WTC11 (cell line): Measurements from ENCODE around the gene CCDC87. TPM values are rescaled to one million over a fixed set of nuclear protein-coding genes. Genes with fewer than 3 reads are reported as not detected.

ENCODE experiments used
- ATAC-seq: fragments of 200-7000 bp; cut with Tn5 transposase; 2 replicates; pipeline ENCODE4 v1.10.0; 2021; ENCODE audit warnings: mild to moderate bottlenecking, moderate library complexity
- CTCF ChIA-PET: fragments of 300-600 bp; sonication (Branson Sonifier 250); formaldehyde crosslinking; loops from one replicate; lab custom pipeline; 2021; ENCODE audit warnings: antibody characterized with exemption; lab: Charles Lee
- POLR2A ChIA-PET: fragments of 350-600 bp; sonication (Branson Sonifier 250); formaldehyde crosslinking; loops from one replicate; lab custom pipeline; 2021; ENCODE audit warnings: antibody characterized with exemption; lab: Charles Lee
- DNase-seq: peaks from one replicate; pipeline ENCODE4 v3.0.0; 2021; ENCODE audit warnings: low spot score
- H3K27ac Mint-ChIP-seq: 2 replicates; pipeline ENCODE4 v1.8.0; 2021; ENCODE audit warnings: mixed read lengths
- H3K27me3 Mint-ChIP-seq: 2 replicates; pipeline ENCODE4 v1.8.0; 2021; ENCODE audit warnings: low read depth, mild to moderate bottlenecking, moderate library complexity, mixed read lengths
- H3K36me3 Mint-ChIP-seq: 2 replicates; pipeline ENCODE4 v1.8.0; 2021; ENCODE audit warnings: mixed read lengths
- H3K4me1 Mint-ChIP-seq: 2 replicates; pipeline ENCODE4 v1.8.0; 2022; ENCODE audit warnings: mixed read lengths
- H3K4me3 Mint-ChIP-seq: 2 replicates; pipeline ENCODE4 v1.8.0; 2021; ENCODE audit warnings: mild to moderate bottlenecking, moderate library complexity, mixed read lengths
- H3K9me3 Mint-ChIP-seq: 2 replicates; pipeline ENCODE4 v1.8.0; 2021; ENCODE audit warnings: mixed read lengths
- CTCF ChIP-seq: fragments of 200-600 bp; IDR thresholded peaks from 2 replicates; pipeline ENCODE4 v1.8.0; 2022; ENCODE audit warnings: antibody characterized with exemption
- E2F5 ChIP-seq: sonication (generic); formaldehyde crosslinking; IDR thresholded peaks from 2 replicates; pipeline ENCODE4 v1.8.1; 2022; ENCODE audit warnings: mild to moderate bottlenecking, moderate library complexity, missing genetic modification reagents
- IRF2 ChIP-seq: sonication (generic); formaldehyde crosslinking; IDR thresholded peaks from 2 replicates; pipeline ENCODE4 v1.8.0; 2022; ENCODE audit warnings: low read depth, missing genetic modification reagents, borderline replicate concordance
- MAX ChIP-seq: sonication (generic); formaldehyde crosslinking; IDR thresholded peaks from 2 replicates; pipeline ENCODE4 v1.8.0; 2022; ENCODE audit warnings: mild to moderate bottlenecking, missing genetic modification reagents
- NFATC4 ChIP-seq: fragments of 250-450 bp; sonication (Bioruptor Pico); IDR thresholded peaks from 2 replicates; pipeline ENCODE4 v1.9.0; 2021; ENCODE audit warnings: mild to moderate bottlenecking
- NFE2L1 ChIP-seq: sonication (generic); formaldehyde crosslinking; IDR thresholded peaks from 2 replicates; pipeline ENCODE4 v1.8.1; 2023; ENCODE audit warnings: missing genetic modification reagents
- NFYB ChIP-seq: sonication (generic); formaldehyde crosslinking; conservative IDR thresholded peaks from 2 replicates; pipeline ENCODE4 v1.8.0; 2022; ENCODE audit warnings: low read depth, missing genetic modification reagents
- NR2C2 ChIP-seq: sonication (generic); formaldehyde crosslinking; IDR thresholded peaks from 2 replicates; pipeline ENCODE4 v1.8.0; 2022; ENCODE audit warnings: mild to moderate bottlenecking, missing genetic modification reagents
- PREB ChIP-seq: sonication (generic); formaldehyde crosslinking; IDR thresholded peaks from 2 replicates; pipeline ENCODE4 v1.8.1; 2022; ENCODE audit warnings: mild to moderate bottlenecking, missing genetic modification reagents, moderate library complexity, borderline replicate concordance
- PRRX2 ChIP-seq: fragments of 250-450 bp; sonication (Bioruptor Pico); IDR thresholded peaks from 2 replicates; pipeline ENCODE4 v1.8.0; 2021; ENCODE audit warnings: mild to moderate bottlenecking
- RELA ChIP-seq: sonication (generic); formaldehyde crosslinking; IDR thresholded peaks from 2 replicates; pipeline ENCODE4 v1.8.1; 2022; ENCODE audit warnings: missing genetic modification reagents, mild to moderate bottlenecking, borderline replicate concordance
- SP1 ChIP-seq: sonication (generic); formaldehyde crosslinking; conservative IDR thresholded peaks from 2 replicates; pipeline ENCODE4 v1.8.1; 2022; ENCODE audit warnings: missing genetic modification reagents
- TEAD1 ChIP-seq: sonication (generic); formaldehyde crosslinking; IDR thresholded peaks from 2 replicates; pipeline ENCODE4 v1.8.0; 2022; ENCODE audit warnings: mild to moderate bottlenecking, missing genetic modification reagents
- TP53 ChIP-seq: sonication (generic); formaldehyde crosslinking; IDR thresholded peaks from 2 replicates; pipeline ENCODE4 v1.8.1; 2023; ENCODE audit warnings: mild to moderate bottlenecking, missing genetic modification reagents
- ZNF281 ChIP-seq: sonication (generic); formaldehyde crosslinking; IDR thresholded peaks from 2 replicates; pipeline ENCODE4 v1.8.0; 2023; ENCODE audit warnings: mild to moderate bottlenecking, missing genetic modification reagents
- ZNF317 ChIP-seq: sonication (generic); formaldehyde crosslinking; IDR thresholded peaks from 2 replicates; pipeline ENCODE4 v1.8.1; 2023; ENCODE audit warnings: low read depth, mild to moderate bottlenecking, moderate library complexity, missing genetic modification reagents, borderline replicate concordance
- total RNA-seq: library from RNA; stranded (reverse); gene quantifications from 3 replicates; pipeline ENCODE4 v1.2.3, GENCODE V29; 2021
- TF ChIP-seq, protein P1 (sequence below): sonication (generic); formaldehyde crosslinking; conservative IDR thresholded peaks from 2 replicates; pipeline ENCODE4 v1.8.1; 2023; ENCODE audit warnings: mild to moderate bottlenecking, low read depth, missing genetic modification reagents, moderate library complexity
- TF ChIP-seq, protein P2 (sequence below): sonication (generic); formaldehyde crosslinking; IDR thresholded peaks from 2 replicates; pipeline ENCODE4 v1.8.1; 2023; ENCODE audit warnings: mild to moderate bottlenecking, missing genetic modification reagents, borderline replicate concordance
- TF ChIP-seq, protein P3 (sequence below): sonication (generic); formaldehyde crosslinking; IDR thresholded peaks from 2 replicates; pipeline ENCODE4 v1.8.1; 2022; ENCODE audit warnings: low read depth, mild to moderate bottlenecking, moderate library complexity, missing genetic modification reagents, borderline replicate concordance

Gene CCDC87
- total RNA-seq, 1 experiment from 2014 or later: 0.85 TPM

DNA sequence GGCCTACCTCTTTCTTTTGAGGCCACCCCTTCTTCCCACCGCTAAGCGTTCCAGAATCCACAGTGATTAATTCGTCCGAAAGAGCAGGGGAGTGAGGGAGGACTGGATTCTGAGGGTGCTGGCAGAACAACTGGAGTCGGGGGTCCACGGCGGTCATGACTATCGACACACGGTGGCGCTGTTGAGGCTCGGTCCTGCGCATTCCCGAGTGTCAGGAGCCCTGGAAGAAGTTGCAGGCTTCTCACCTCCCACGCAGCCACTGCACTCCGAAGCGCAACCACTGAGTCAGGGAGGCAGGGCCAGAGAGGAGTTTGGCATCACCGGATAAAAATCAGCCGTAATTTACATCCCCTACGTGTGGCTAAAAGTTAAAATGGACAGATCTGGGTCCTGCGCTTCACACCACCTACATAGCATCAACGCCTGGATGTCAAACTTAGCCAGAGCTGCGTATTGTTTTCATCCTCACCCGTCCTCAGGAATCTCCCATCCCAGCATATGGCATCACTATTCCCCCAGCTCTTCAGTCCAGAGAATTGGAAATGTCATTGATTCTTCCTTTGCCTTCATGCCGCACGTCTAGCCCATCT lies 13.8 kb downstream of the CCDC87 start:
- Mint-ChIP-seq H3K9me3 (peaks cover 35% of the 10 kb centered on the region), H3K4me3 (no peak overlapping the region), H3K4me1 (peaks cover 3% of the 10 kb centered on the region; the same call in 1 of the 2 replicates), H3K36me3 (peaks cover 28% of the 10 kb centered on the region), H3K27me3 (peaks cover 40% of the 10 kb centered on the region), H3K27ac (no peak overlapping the region)
- DNase-seq (peak; percentile 88), ATAC-seq (peak; percentile 95)
- ChIA-PET CTCF (interaction anchor here (0.6 to 4.4 kb wide), 10 partner anchors 10 to 99 kb away, joined by 3 to 18 read pairs (median 5); partner anchors contain the start of genes ACTN3, CCDC87, CCS and CTSF), POLR2A (interaction anchor here (1.0 kb wide), 1 partner anchor 13 kb away, joined by 3 read pairs; the partner anchor contains the start of gene CCDC87)
- 0 out of 2 replicates have a peak, but pooled peaks have one; percentile 42 for TF ChIP-seq MAX (CRISPR knock-in tag)
- TF ChIP-seq CTCF: peak; percentile 82
- TF ChIP-seq, protein P1, sequence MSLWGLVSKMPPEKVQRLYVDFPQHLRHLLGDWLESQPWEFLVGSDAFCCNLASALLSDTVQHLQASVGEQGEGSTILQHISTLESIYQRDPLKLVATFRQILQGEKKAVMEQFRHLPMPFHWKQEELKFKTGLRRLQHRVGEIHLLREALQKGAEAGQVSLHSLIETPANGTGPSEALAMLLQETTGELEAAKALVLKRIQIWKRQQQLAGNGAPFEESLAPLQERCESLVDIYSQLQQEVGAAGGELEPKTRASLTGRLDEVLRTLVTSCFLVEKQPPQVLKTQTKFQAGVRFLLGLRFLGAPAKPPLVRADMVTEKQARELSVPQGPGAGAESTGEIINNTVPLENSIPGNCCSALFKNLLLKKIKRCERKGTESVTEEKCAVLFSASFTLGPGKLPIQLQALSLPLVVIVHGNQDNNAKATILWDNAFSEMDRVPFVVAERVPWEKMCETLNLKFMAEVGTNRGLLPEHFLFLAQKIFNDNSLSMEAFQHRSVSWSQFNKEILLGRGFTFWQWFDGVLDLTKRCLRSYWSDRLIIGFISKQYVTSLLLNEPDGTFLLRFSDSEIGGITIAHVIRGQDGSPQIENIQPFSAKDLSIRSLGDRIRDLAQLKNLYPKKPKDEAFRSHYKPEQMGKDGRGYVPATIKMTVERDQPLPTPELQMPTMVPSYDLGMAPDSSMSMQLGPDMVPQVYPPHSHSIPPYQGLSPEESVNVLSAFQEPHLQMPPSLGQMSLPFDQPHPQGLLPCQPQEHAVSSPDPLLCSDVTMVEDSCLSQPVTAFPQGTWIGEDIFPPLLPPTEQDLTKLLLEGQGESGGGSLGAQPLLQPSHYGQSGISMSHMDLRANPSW (CRISPR knock-in tag): no peak

- ChIA-PET CTCF (interaction anchor here (0.7 to 3.5 kb wide), 2 partner anchors 21 to 31 kb away, joined by 3 to 18 read pairs; partner anchors contain the start of genes CCDC87 and CCS), POLR2A (no interaction called here)
- Mint-ChIP-seq H3K4me3 (no peak overlapping the region), H3K36me3 (peaks cover 26% of the 10 kb centered on the region), H3K27me3 (peaks cover 33% of the 10 kb centered on the region), H3K27ac (peak overlapping the region; percentile 94), H3K4me1 (peaks cover 21% of the 10 kb centered on the region), H3K9me3 (peaks cover 27% of the 10 kb centered on the region)
- ATAC-seq (0 out of 2 replicates have a peak, but pooled peaks have one; percentile 8), DNase-seq (no peak)
- TF ChIP-seq PREB (CRISPR knock-in tag) (no peak), RELA (CRISPR knock-in tag) (no peak), TEAD1 (no peak), TP53 (no peak), E2F5 (CRISPR knock-in tag) (no peak), NR2C2 (CRISPR knock-in tag) (no peak), SP1 (no peak), NFYB (no peak), IRF2 (CRISPR knock-in tag) (no peak), ZNF317 (CRISPR knock-in tag) (no peak), PRRX2 (CRISPR knock-in tag) (no peak), ZNF281 (no peak), NFATC4 (CRISPR knock-in tag) (no peak), NFE2L1 (CRISPR knock-in tag) (no peak)
- TF ChIP-seq, protein P2, sequence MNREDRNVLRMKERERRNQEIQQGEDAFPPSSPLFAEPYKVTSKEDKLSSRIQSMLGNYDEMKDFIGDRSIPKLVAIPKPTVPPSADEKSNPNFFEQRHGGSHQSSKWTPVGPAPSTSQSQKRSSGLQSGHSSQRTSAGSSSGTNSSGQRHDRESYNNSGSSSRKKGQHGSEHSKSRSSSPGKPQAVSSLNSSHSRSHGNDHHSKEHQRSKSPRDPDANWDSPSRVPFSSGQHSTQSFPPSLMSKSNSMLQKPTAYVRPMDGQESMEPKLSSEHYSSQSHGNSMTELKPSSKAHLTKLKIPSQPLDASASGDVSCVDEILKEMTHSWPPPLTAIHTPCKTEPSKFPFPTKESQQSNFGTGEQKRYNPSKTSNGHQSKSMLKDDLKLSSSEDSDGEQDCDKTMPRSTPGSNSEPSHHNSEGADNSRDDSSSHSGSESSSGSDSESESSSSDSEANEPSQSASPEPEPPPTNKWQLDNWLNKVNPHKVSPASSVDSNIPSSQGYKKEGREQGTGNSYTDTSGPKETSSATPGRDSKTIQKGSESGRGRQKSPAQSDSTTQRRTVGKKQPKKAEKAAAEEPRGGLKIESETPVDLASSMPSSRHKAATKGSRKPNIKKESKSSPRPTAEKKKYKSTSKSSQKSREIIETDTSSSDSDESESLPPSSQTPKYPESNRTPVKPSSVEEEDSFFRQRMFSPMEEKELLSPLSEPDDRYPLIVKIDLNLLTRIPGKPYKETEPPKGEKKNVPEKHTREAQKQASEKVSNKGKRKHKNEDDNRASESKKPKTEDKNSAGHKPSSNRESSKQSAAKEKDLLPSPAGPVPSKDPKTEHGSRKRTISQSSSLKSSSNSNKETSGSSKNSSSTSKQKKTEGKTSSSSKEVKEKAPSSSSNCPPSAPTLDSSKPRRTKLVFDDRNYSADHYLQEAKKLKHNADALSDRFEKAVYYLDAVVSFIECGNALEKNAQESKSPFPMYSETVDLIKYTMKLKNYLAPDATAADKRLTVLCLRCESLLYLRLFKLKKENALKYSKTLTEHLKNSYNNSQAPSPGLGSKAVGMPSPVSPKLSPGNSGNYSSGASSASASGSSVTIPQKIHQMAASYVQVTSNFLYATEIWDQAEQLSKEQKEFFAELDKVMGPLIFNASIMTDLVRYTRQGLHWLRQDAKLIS (CRISPR knock-in tag): no peak
- TF ChIP-seq, protein P3, sequence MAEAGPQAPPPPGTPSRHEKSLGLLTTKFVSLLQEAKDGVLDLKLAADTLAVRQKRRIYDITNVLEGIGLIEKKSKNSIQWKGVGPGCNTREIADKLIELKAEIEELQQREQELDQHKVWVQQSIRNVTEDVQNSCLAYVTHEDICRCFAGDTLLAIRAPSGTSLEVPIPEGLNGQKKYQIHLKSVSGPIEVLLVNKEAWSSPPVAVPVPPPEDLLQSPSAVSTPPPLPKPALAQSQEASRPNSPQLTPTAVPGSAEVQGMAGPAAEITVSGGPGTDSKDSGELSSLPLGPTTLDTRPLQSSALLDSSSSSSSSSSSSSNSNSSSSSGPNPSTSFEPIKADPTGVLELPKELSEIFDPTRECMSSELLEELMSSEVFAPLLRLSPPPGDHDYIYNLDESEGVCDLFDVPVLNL: no peak
Measured at GRCh38 chr11:66570850-66571180, 22.0 kb downstream of the CCDC87 start.
